Hepatocyte (in vitro differentiated cells): Measurements from ENCODE around the gene SLIT1. TPM values are rescaled to one million over a fixed set of nuclear protein-coding genes. Genes with fewer than 3 reads are reported as not detected.

Source experiments
- DNase-seq: peaks from one replicate; pipeline ENCODE4 v3.0.0-alpha.2; 2016; ENCODE audit warnings: low spot score
- H2AFZ ChIP-seq: fragments of 200-600 bp; sonication (generic); 2 replicates; pipeline ENCODE4 v1.6.0; 2016; ENCODE audit warnings: antibody characterized with exemption, mild to moderate bottlenecking
- H3K27ac ChIP-seq: fragments of 200-600 bp; sonication (generic); 2 replicates; pipeline ENCODE4 v1.5.1; 2016; ENCODE audit warnings: mild to moderate bottlenecking
- H3K27me3 ChIP-seq: fragments of 200-600 bp; sonication (generic); 2 replicates; pipeline ENCODE4 v1.6.1; 2016
- H3K36me3 ChIP-seq: fragments of 200-600 bp; sonication (generic); replicated peaks from 2 replicates; pipeline ENCODE4 v1.5.1; 2016; ENCODE audit warnings: low read depth; ENCODE audit not compliant: insufficient read depth
- H3K4me1 ChIP-seq: fragments of 200-600 bp; sonication (generic); 2 replicates; pipeline ENCODE4 v1.5.1; 2016; ENCODE audit warnings: mild to moderate bottlenecking, moderate library complexity; ENCODE audit not compliant: insufficient read depth
- H3K4me2 ChIP-seq: fragments of 200-600 bp; sonication (generic); 2 replicates; pipeline ENCODE4 v1.6.0; 2016
- H3K4me3 ChIP-seq: fragments of 200-600 bp; sonication (generic); 2 replicates; pipeline ENCODE4 v1.5.1; 2016; ENCODE audit warnings: mild to moderate bottlenecking
- H3K79me2 ChIP-seq: fragments of 200-600 bp; sonication (generic); 2 replicates; pipeline ENCODE4 v1.6.0; 2017; ENCODE audit warnings: mild to moderate bottlenecking
- H3K9me2 ChIP-seq: fragments of 200-600 bp; sonication (generic); replicated peaks from 2 replicates; pipeline ENCODE4 v1.6.0; 2017; ENCODE audit warnings: mild to moderate bottlenecking; ENCODE audit not compliant: insufficient read depth
- H3K9me3 ChIP-seq: fragments of 200-600 bp; sonication (generic); 2 replicates; pipeline ENCODE4 v1.5.1; 2016; ENCODE audit warnings: low read depth, mild to moderate bottlenecking
- H4K20me1 ChIP-seq: fragments of 200-600 bp; sonication (generic); 2 replicates; pipeline ENCODE4 v1.6.0; 2016; ENCODE audit warnings: mild to moderate bottlenecking; ENCODE audit not compliant: insufficient read depth, poor library complexity, severe bottlenecking
- EZH2 ChIP-seq: fragments of 200-600 bp; sonication (generic); IDR thresholded peaks from 2 replicates; pipeline ENCODE4 v1.6.1; 2016; ENCODE audit warnings: antibody characterized with exemption, mild to moderate bottlenecking, borderline replicate concordance
- EZH2phosphoT487 ChIP-seq: fragments of 200-600 bp; sonication (generic); IDR thresholded peaks from one replicate; pipeline ENCODE4 v1.6.1; 2018; ENCODE audit warnings: antibody characterized with exemption, mild to moderate bottlenecking, low read depth, moderate library complexity; ENCODE audit not compliant: unreplicated experiment, severe bottlenecking
- WGBS: methylation state at CpG from one replicate; pipeline ENCODE4 v1.1.6; 2016; ENCODE audit warnings: low lambda C conversion rate; ENCODE audit errors: missing lambda C conversion rate; 5-methylcytosine and 5-hydroxymethylcytosine counted together
- polyA plus RNA-seq: library from polyadenylated mRNA; unstranded; fragments of >200 nt; fragmentation: Nextera tagmentation; extraction: Ambion mirVana; gene quantifications from 2 replicates; pipeline ENCODE4 v1.2.1, GENCODE V29; 2016
- total RNA-seq: library from RNA; depleted of rRNA; stranded (reverse); fragments of >200 nt; gene quantifications from 2 replicates; pipeline ENCODE4 v1.2.3, GENCODE V29; 2014
- TF ChIP-seq, protein P1 (sequence below): fragments of 200-600 bp; sonication (generic); IDR thresholded peaks from 2 replicates; pipeline ENCODE4 v1.5.1; 2016; ENCODE audit warnings: antibody characterized with exemption, mild to moderate bottlenecking; ENCODE audit not compliant: poor library complexity

SLIT1 gene
- total and polyA plus RNA-seq, 2 experiments from 2014 or later: 0.47 to 0.65 TPM

DNA sequence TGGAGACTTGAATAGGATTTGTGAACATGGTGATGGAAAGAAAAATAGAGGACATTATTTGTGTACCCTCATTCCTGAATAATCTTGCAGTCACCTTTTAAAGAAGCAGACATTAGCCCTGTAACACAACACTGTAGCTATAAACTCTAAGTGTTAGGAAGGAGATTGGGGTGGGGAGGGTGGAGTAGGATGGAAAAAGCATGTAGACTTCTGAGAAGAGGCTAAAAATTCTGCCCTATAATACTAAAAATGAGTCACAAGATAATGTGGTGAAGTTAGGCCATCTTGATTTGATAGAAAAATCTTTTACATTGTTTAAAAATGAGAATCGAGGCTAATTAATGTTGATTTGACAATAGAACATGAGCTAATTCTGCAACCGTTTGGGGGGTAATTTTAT lies 224.9 kb downstream of the SLIT1 start:
- DNase-seq: no peak
- no peaks in the 10 kb centered on the region for H3K9me2 ChIP-seq
- H3K9me3 ChIP-seq: no peaks in the 10 kb centered on the region
- no peaks in the 10 kb centered on the region for H3K36me3 ChIP-seq
- H3K4me2 ChIP-seq: no peak overlapping the region
- no peak overlapping the region for H3K27ac ChIP-seq
- TF ChIP-seq EZH2 (no peak), EZH2phosphoT487 (no peak)
- TF ChIP-seq, protein P1, sequence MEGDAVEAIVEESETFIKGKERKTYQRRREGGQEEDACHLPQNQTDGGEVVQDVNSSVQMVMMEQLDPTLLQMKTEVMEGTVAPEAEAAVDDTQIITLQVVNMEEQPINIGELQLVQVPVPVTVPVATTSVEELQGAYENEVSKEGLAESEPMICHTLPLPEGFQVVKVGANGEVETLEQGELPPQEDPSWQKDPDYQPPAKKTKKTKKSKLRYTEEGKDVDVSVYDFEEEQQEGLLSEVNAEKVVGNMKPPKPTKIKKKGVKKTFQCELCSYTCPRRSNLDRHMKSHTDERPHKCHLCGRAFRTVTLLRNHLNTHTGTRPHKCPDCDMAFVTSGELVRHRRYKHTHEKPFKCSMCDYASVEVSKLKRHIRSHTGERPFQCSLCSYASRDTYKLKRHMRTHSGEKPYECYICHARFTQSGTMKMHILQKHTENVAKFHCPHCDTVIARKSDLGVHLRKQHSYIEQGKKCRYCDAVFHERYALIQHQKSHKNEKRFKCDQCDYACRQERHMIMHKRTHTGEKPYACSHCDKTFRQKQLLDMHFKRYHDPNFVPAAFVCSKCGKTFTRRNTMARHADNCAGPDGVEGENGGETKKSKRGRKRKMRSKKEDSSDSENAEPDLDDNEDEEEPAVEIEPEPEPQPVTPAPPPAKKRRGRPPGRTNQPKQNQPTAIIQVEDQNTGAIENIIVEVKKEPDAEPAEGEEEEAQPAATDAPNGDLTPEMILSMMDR: no peak
- H4K20me1 ChIP-seq: peaks cover 6% of the 10 kb centered on the region
- no peaks in the 10 kb centered on the region for H3K27me3 ChIP-seq
- no peaks in the 10 kb centered on the region for H3K4me1 ChIP-seq
- 94% methylated on average over 2 of the region's 2 CpGs for WGBS
- H3K4me3 ChIP-seq: no peak overlapping the region
- H3K79me2 ChIP-seq: peaks cover 17% of the 10 kb centered on the region
- no peak overlapping the region for H2AFZ ChIP-seq

DNA sequence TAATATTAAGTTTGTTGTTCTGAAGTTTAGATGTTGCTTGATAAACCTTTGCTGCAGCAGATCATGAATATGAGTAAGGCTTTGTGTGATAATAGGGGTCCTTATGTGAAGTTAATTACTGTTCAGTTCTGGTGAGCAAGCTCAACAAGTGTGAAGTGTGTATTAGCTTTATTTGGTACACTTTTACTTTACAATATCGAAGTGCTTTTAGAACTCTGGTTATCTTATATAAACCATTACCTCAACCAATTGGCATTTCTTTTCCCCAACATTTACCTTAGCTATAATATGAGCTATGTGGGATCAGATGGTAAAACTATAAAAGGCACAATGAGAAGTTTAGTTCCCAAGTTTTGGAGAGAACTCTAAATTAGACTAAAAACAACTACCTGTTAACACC lies 226.0 kb downstream of the SLIT1 start:
- Histone ChIP-seq H3K4me3 (no peak overlapping the region), H2AFZ (no peak overlapping the region), H3K4me1 (no peaks in the 10 kb centered on the region), H3K9me3 (no peaks in the 10 kb centered on the region), H3K27me3 (no peaks in the 10 kb centered on the region), H3K9me2 (no peaks in the 10 kb centered on the region), H3K36me3 (no peaks in the 10 kb centered on the region), H4K20me1 (peaks cover 6% of the 10 kb centered on the region), H3K27ac (no peak overlapping the region), H3K4me2 (no peak overlapping the region), H3K79me2 (peaks cover 17% of the 10 kb centered on the region)
- WGBS: 61% methylated on average over 1 of the region's 1 CpG
- DNase-seq: no peak
- no peak for TF ChIP-seq EZH2
- no peak for TF ChIP-seq EZH2phosphoT487

DNA sequence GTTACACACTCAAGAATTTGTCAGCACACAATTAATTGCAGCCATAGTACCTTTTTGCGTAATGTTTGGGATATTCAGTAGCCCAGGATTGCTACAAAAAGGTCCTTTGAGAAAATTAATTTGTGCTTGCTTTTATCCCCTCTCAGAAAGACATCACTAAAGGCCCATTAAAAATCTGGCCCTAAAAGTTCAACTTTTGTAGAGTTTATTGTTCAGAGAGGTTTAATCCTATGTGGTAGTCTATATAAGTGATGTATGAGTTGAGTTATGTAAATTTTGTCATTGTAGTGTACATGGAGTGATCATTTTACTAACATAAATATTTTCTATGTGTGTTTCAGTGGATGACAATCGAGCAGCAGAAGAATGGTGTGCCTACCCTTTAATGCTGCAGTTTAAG lies 227.7 kb downstream of the SLIT1 start:
- WGBS: 100% methylated on average over 2 of the region's 2 CpGs

DNA sequence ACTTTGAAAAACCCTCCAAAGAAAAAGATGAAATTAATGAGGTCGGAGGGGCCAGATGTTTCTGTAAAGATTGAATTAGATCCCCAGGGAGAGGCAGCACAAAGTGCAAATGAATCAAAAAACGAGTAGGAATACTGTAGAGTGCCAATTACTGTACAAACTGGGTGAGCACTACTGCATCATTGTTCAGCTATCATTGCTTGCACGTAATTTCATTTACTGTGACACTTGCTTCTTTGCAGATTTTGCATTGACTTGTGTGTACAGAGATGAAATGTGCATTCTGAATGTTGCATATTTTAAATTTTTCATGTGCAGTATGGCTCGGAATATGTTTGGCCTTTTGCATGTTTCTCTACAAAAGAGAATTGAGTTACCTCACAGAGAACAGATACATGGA lies 230.0 kb downstream of the SLIT1 start:
- WGBS: 95% methylated on average over 4 of the region's 4 CpGs
- no peak overlapping the region for H3K4me3 ChIP-seq
- no peak overlapping the region for H2AFZ ChIP-seq
- H3K27me3 ChIP-seq: no peaks in the 10 kb centered on the region
- H3K79me2 ChIP-seq: peaks cover 22% of the 10 kb centered on the region
- DNase-seq: no peak
- no peak for TF ChIP-seq EZH2
- TF ChIP-seq, protein P1: no peak
- no peak for TF ChIP-seq EZH2phosphoT487
- no peak overlapping the region for H3K27ac ChIP-seq
- no peaks in the 10 kb centered on the region for H4K20me1 ChIP-seq
- H3K4me1 ChIP-seq: no peaks in the 10 kb centered on the region
- H3K9me2 ChIP-seq: no peaks in the 10 kb centered on the region
- no peaks in the 10 kb centered on the region for H3K36me3 ChIP-seq
- no peak overlapping the region for H3K4me2 ChIP-seq
- H3K9me3 ChIP-seq: no peaks in the 10 kb centered on the region

More for the DNA sequence above, 227.7 kb downstream of the SLIT1 start:
- H3K4me2 ChIP-seq: no peak overlapping the region
- H3K27ac ChIP-seq: no peak overlapping the region
- no peaks in the 10 kb centered on the region for H3K36me3 ChIP-seq
- H4K20me1 ChIP-seq: no peaks in the 10 kb centered on the region
- H3K27me3 ChIP-seq: no peaks in the 10 kb centered on the region
- H3K4me1 ChIP-seq: no peaks in the 10 kb centered on the region
- TF ChIP-seq, protein P1: no peak
- TF ChIP-seq EZH2 (no peak), EZH2phosphoT487 (no peak)
- no peak for DNase-seq
- no peak overlapping the region for H2AFZ ChIP-seq
- H3K79me2 ChIP-seq: peaks cover 17% of the 10 kb centered on the region
- no peaks in the 10 kb centered on the region for H3K9me2 ChIP-seq
- H3K4me3 ChIP-seq: no peak overlapping the region
- no peaks in the 10 kb centered on the region for H3K9me3 ChIP-seq
